ENCODE data around the gene KANK4. TPM values are rescaled to one million over a fixed set of nuclear protein-coding genes. Genes with fewer than 3 reads are reported as not detected.

KANK4 gene
- total RNA-seq, 3 donors from 2014 or later: 0.48 to 1.6 (median 0.66) TPM

GRCh38 chr1:62337706-62338631 is 18.7 kb upstream of the KANK4 start:
- Histone ChIP-seq H3K36me3 (no peaks in the 10 kb centered on the region), H3K4me1 (no peaks in the 10 kb centered on the region), H3K9me3 (no peaks in the 10 kb centered on the region), H3K27ac (peak overlapping the region; percentile 35 to 69), H3K27me3 (no peaks in the 10 kb centered on the region), H3K4me3 (no peak overlapping the region)
- TF ChIP-seq POLR2A (IDR thresholded peaks at IDR 0.05): no peak
- TF ChIP-seq CTCF (IDR thresholded peaks at IDR 0.05): no peak
- TF ChIP-seq POLR2AphosphoS5 (IDR thresholded peaks at IDR 0.05): no peak
- intact Hi-C loops (cut with DNase I; ENCODE audit: low total_unique reads): no loop called here
- no peak for DNase-seq (ENCODE audit: low spot score in 2 of 2)

GRCh38 chr1:62336995-62337705 is 17.9 kb upstream of the KANK4 start:
- TF ChIP-seq CTCF (IDR thresholded peaks at IDR 0.05) (no peak), POLR2A (IDR thresholded peaks at IDR 0.05) (no peak), POLR2AphosphoS5 (IDR thresholded peaks at IDR 0.05) (no peak)
- Histone ChIP-seq H3K36me3 (no peaks in the 10 kb centered on the region), H3K4me1 (no peaks in the 10 kb centered on the region), H3K27ac (peak overlapping the region; percentile 35 to 69), H3K4me3 (no peak overlapping the region), H3K9me3 (no peaks in the 10 kb centered on the region), H3K27me3 (no peaks in the 10 kb centered on the region)
- intact Hi-C loops (cut with DNase I; ENCODE audit: low total_unique reads): no loop called here
- no peak for DNase-seq (ENCODE audit: low spot score in 2 of 2)

- no peak for DNase-seq (ENCODE audit: low spot score in 2 of 2)
- no peaks in the 10 kb centered on the region for H3K9me3 ChIP-seq
Observed at GRCh38 chr1:62336638-62336994, 17.4 kb upstream of the KANK4 start.

GRCh38 chr1:62335656-62336055 is 16.4 kb upstream of the KANK4 start:
- Histone ChIP-seq H3K27me3 (no peaks in the 10 kb centered on the region), H3K4me3 (no peak overlapping the region), H3K27ac (no peak overlapping the region), H3K4me1 (no peaks in the 10 kb centered on the region), H3K9me3 (no peaks in the 10 kb centered on the region), H3K36me3 (no peaks in the 10 kb centered on the region)
- TF ChIP-seq POLR2A (IDR thresholded peaks at IDR 0.05) (no peak), CTCF (IDR thresholded peaks at IDR 0.05) (no peak), POLR2AphosphoS5 (IDR thresholded peaks at IDR 0.05) (no peak)
- intact Hi-C loops (cut with DNase I; ENCODE audit: low total_unique reads): no loop called here
- no peak for DNase-seq (ENCODE audit: low spot score in 2 of 2)

More at GRCh38 chr1:62336638-62336994, 17.4 kb upstream of the KANK4 start:
- H3K4me1 ChIP-seq: no peaks in the 10 kb centered on the region
- H3K36me3 ChIP-seq: no peaks in the 10 kb centered on the region
- peak overlapping the region in 1 of 2 donors; percentile 69 for H3K27ac ChIP-seq
- no peak overlapping the region for H3K4me3 ChIP-seq
- TF ChIP-seq CTCF (IDR thresholded peaks at IDR 0.05) (no peak), POLR2AphosphoS5 (IDR thresholded peaks at IDR 0.05) (no peak), POLR2A (IDR thresholded peaks at IDR 0.05) (no peak)
- intact Hi-C loops (cut with DNase I; ENCODE audit: low total_unique reads): no loop called here
- H3K27me3 ChIP-seq: no peaks in the 10 kb centered on the region
